ENCODE data around the gene SQOR.

SQOR gene

DNA sequence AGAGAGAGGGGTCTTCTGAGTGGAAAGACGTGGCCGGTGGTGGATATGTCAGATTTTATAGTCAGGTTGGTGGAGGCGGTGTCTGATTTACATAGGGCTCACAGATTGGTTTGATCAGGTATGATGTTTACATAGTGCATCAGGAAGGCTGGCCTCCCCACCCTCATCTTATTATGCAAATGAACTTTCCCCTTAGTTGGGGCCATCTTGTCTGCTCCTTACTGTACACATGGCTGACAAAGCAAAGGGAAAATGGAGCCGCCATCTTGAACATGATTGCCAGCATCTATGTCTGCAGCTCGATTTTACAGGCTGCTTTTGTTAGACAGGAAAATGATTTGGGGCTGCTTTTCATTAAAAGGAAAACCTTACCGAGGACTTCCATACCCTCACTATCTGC, 19.9 kb downstream of the SQOR start:
- no peak for DNase-seq (ENCODE audit: low spot score)
- no peak overlapping the region for H3K9ac ChIP-seq (ENCODE audit: low read depth, low read length, poor library complexity)
- no peak overlapping the region for H2BK12ac ChIP-seq (ENCODE audit: low read length)
- peaks cover 0 to 5% of the 10 kb centered on the region in 2 donors for H3K4me1 ChIP-seq (ENCODE audit: control insufficient read depth in 2 of 2, insufficient read depth in 1 of 2, low read depth in 1 of 2, low read length in 2 of 2)
- H3K23ac ChIP-seq (ENCODE audit: low read depth, low read length, poor library complexity): no peak overlapping the region
- no peaks in the 10 kb centered on the region for H3K79me1 ChIP-seq (ENCODE audit: low read depth, low read length)
- no peaks in the 10 kb centered on the region for H3K9me3 ChIP-seq (replicated peaks in 1 of 2; ENCODE audit: control insufficient read depth in 2 of 2, insufficient read depth in 1 of 2, low read depth in 1 of 2, low read length in 2 of 2)
- H3K4me3 ChIP-seq (ENCODE audit: low read length in 2 of 2): no peak overlapping the region
- no CpG with 5 or more reads among the region's 6 CpGs for WGBS, 2 donors (ENCODE audit: extremely low coverage in 2 of 2, insufficient read length in 2 of 2, insufficient replicate concordance in 1 of 2)
- no peak overlapping the region for H2BK120ac ChIP-seq (ENCODE audit: low read depth, low read length)
- no peak overlapping the region for H4K91ac ChIP-seq (ENCODE audit: low read depth, low read length, poor library complexity)
- H3K27ac ChIP-seq (replicated peaks; ENCODE audit: low read length): no peak overlapping the region
- no peak overlapping the region for H3K18ac ChIP-seq (ENCODE audit: low read length)
- no peak overlapping the region for H2BK15ac ChIP-seq (ENCODE audit: low read length)
- H3K36me3 ChIP-seq (replicated peaks in 1 of 2; ENCODE audit: control insufficient read depth in 2 of 2, insufficient read depth in 2 of 2, low read length in 2 of 2): no peaks in the 10 kb centered on the region
- no peak overlapping the region for H3K4me2 ChIP-seq (ENCODE audit: insufficient read depth, low read length, poor library complexity, severe bottlenecking)
- no peak overlapping the region for H3K14ac ChIP-seq (ENCODE audit: low read length)
- H2AK5ac ChIP-seq (ENCODE audit: low read depth, low read length): no peak overlapping the region
- H2AFZ ChIP-seq (ENCODE audit: low read length): peak overlapping the region; percentile 53
- no peak overlapping the region for H2BK5ac ChIP-seq (ENCODE audit: low read length)
- H3K27me3 ChIP-seq (ENCODE audit: control insufficient read depth in 3 of 3, insufficient read depth in 3 of 3, low read depth in 1 of 3, low read length in 3 of 3): no peaks in the 10 kb centered on the region
- no peak overlapping the region for H4K8ac ChIP-seq (ENCODE audit: low read depth, low read length)
- no peak overlapping the region for H3K4ac ChIP-seq (ENCODE audit: low read length)

DNA sequence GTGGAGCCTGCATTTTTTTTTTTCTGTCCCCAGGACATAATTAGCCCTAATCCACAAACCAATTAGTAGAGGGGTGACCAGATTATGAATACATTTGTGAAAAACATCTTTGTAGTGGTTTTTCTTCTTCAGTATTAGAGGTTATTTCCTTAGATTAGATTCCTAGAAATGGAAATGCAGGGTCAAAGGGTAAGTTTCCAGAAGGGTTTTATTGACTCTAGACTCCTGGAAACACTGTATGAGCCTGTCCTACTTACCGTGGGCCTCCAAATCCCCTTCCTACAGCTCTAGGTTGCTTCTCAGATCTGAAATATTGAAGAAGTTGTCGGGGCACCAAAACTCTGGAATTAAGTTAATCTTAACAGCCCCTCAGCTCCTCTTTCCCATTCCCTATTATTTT, 22.4 kb downstream of the SQOR start:
- Histone ChIP-seq H2BK15ac (ENCODE audit: low read length) (no peak overlapping the region), H3K27ac (replicated peaks; ENCODE audit: low read length) (no peak overlapping the region), H3K14ac (ENCODE audit: low read length) (no peak overlapping the region), H2BK120ac (ENCODE audit: low read depth, low read length) (no peak overlapping the region), H2AK5ac (ENCODE audit: low read depth, low read length) (no peak overlapping the region), H3K9ac (ENCODE audit: low read depth, low read length, poor library complexity) (no peak overlapping the region), H3K4me1 (ENCODE audit: control insufficient read depth in 2 of 2, insufficient read depth in 1 of 2, low read depth in 1 of 2, low read length in 2 of 2) (peaks cover 0 to 5% of the 10 kb centered on the region in 2 donors), H3K36me3 (replicated peaks in 1 of 2; ENCODE audit: control insufficient read depth in 2 of 2, insufficient read depth in 2 of 2, low read length in 2 of 2) (no peaks in the 10 kb centered on the region), H2BK12ac (ENCODE audit: low read length) (no peak overlapping the region), H3K23ac (ENCODE audit: low read depth, low read length, poor library complexity) (no peak overlapping the region), H3K27me3 (ENCODE audit: control insufficient read depth in 3 of 3, insufficient read depth in 3 of 3, low read depth in 1 of 3, low read length in 3 of 3) (no peaks in the 10 kb centered on the region), H4K91ac (ENCODE audit: low read depth, low read length, poor library complexity) (no peak overlapping the region), H3K4me2 (ENCODE audit: insufficient read depth, low read length, poor library complexity, severe bottlenecking) (no peak overlapping the region), H4K8ac (ENCODE audit: low read depth, low read length) (no peak overlapping the region), H3K4ac (ENCODE audit: low read length) (no peak overlapping the region), H3K18ac (ENCODE audit: low read length) (no peak overlapping the region), H3K4me3 (ENCODE audit: low read length in 2 of 2) (no peak overlapping the region), H3K79me1 (ENCODE audit: low read depth, low read length) (no peaks in the 10 kb centered on the region), H2AFZ (ENCODE audit: low read length) (no peak overlapping the region), H2BK5ac (ENCODE audit: low read length) (no peak overlapping the region), H3K9me3 (replicated peaks in 1 of 2; ENCODE audit: control insufficient read depth in 2 of 2, insufficient read depth in 1 of 2, low read depth in 1 of 2, low read length in 2 of 2) (no peaks in the 10 kb centered on the region)
- DNase-seq (ENCODE audit: low spot score): no peak
- WGBS, 2 donors (ENCODE audit: extremely low coverage in 2 of 2, insufficient read length in 2 of 2, insufficient replicate concordance in 1 of 2): no CpG with 5 or more reads among the region's 2 CpGs

DNA sequence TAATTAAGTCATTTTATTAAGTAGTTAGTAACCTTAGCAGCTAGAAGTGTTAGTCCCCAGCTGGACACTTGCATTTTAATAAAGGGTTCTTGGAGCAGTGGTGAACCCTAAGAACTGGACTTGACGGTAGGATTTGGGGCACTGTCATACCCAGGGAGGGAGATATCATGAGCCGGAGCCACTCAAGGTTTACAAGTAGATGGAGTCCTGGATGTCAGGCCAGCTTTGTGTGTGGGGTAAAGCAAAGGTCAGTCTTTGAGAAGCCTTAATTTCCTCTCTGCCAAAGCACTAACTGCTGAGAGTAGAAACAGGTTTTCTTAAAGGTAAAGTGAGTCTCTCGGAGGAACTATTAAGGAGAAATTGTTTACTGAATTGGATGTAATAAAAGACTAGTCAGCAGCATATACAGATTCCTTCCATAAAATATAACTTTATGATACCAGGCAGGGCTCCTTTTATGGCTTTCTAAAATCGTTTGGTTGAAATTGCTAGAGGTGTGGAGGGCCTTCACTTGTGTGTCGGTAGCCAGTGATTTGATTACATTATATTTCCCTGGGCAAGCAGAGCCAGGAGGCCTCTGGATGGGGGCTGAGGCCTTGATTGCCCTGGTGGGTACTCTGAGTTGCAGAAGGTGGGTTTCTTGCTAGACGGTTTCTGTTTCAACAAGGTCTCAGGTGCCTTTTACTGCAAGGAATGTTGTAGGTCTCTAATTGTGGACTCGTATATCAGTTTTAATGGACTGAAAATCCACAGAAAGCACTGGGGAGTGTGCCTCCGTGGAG, 23.1 kb downstream of the SQOR start:
- Histone ChIP-seq H3K4ac (ENCODE audit: low read length) (no peak overlapping the region), H3K23ac (ENCODE audit: low read depth, low read length, poor library complexity) (no peak overlapping the region), H3K79me1 (ENCODE audit: low read depth, low read length) (no peaks in the 10 kb centered on the region), H2BK5ac (ENCODE audit: low read length) (no peak overlapping the region), H4K91ac (ENCODE audit: low read depth, low read length, poor library complexity) (no peak overlapping the region), H3K4me1 (ENCODE audit: control insufficient read depth in 2 of 2, insufficient read depth in 1 of 2, low read depth in 1 of 2, low read length in 2 of 2) (peaks cover 0 to 7% of the 10 kb centered on the region in 2 donors), H2BK120ac (ENCODE audit: low read depth, low read length) (peak overlapping the region; percentile 5), H2AFZ (ENCODE audit: low read length) (no peak overlapping the region), H3K36me3 (replicated peaks in 1 of 2; ENCODE audit: control insufficient read depth in 2 of 2, insufficient read depth in 2 of 2, low read length in 2 of 2) (no peaks in the 10 kb centered on the region), H2BK12ac (ENCODE audit: low read length) (no peak overlapping the region), H4K8ac (ENCODE audit: low read depth, low read length) (no peak overlapping the region), H3K9ac (ENCODE audit: low read depth, low read length, poor library complexity) (no peak overlapping the region), H3K14ac (ENCODE audit: low read length) (no peak overlapping the region), H3K4me2 (ENCODE audit: insufficient read depth, low read length, poor library complexity, severe bottlenecking) (no peak overlapping the region), H3K18ac (ENCODE audit: low read length) (no peak overlapping the region), H2BK15ac (ENCODE audit: low read length) (no peak overlapping the region), H2AK5ac (ENCODE audit: low read depth, low read length) (no peak overlapping the region), H3K9me3 (replicated peaks in 1 of 2; ENCODE audit: control insufficient read depth in 2 of 2, insufficient read depth in 1 of 2, low read depth in 1 of 2, low read length in 2 of 2) (no peaks in the 10 kb centered on the region), H3K4me3 (ENCODE audit: low read length in 2 of 2) (no peak overlapping the region), H3K27ac (replicated peaks; ENCODE audit: low read length) (no peak overlapping the region), H3K27me3 (ENCODE audit: control insufficient read depth in 3 of 3, insufficient read depth in 3 of 3, low read depth in 1 of 3, low read length in 3 of 3) (no peaks in the 10 kb centered on the region)
- no CpG with 5 or more reads among the region's 8 CpGs for WGBS, 2 donors (ENCODE audit: extremely low coverage in 2 of 2, insufficient read length in 2 of 2, insufficient replicate concordance in 1 of 2)
- DNase-seq (ENCODE audit: low spot score): no peak

DNA sequence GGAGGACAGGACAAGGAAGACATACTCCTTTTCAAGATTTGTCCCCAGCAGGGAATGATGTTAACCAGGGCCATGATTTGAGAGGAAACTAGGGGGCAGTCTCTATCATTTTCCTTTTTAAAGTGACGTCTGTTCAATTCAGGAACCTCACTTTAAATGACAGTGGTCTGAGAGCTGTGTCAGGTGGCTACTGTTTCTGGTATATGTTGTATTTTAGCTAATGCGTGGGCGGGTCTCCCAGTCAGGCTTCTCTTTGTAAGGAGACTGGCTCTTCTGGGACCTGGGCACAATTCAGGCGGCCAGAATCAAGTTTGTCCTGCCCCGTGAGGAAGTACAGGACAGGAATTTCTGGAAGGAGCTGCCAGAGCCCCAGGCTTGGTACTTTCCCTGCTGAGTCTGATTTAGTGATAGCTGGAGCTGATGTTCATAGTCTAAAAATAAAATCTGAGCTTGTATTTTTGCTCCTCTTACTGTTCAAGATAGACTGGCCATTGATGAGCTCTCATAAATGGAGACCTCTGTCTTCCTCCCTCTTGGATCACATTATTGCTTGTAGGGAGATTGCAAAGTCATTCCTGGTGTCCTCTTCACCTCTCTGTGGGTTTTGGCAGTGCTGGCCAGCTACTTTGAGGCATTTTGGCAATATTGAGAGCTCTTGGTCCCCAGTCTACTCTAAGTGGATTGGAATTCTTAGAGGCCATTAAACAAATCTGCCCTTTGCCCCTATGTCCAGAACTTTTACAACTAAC, 25.6 kb downstream of the SQOR start:
- H4K91ac ChIP-seq (ENCODE audit: low read depth, low read length, poor library complexity): no peak overlapping the region
- no peaks in the 10 kb centered on the region for H3K79me1 ChIP-seq (ENCODE audit: low read depth, low read length)
- peaks cover 0 to 7% of the 10 kb centered on the region in 2 donors for H3K4me1 ChIP-seq (ENCODE audit: control insufficient read depth in 2 of 2, insufficient read depth in 1 of 2, low read depth in 1 of 2, low read length in 2 of 2)
- DNase-seq (ENCODE audit: low spot score): no peak
- H3K27ac ChIP-seq (replicated peaks; ENCODE audit: low read length): no peak overlapping the region
- H4K8ac ChIP-seq (ENCODE audit: low read depth, low read length): no peak overlapping the region
- H3K23ac ChIP-seq (ENCODE audit: low read depth, low read length, poor library complexity): no peak overlapping the region
- H3K36me3 ChIP-seq (replicated peaks in 1 of 2; ENCODE audit: control insufficient read depth in 2 of 2, insufficient read depth in 2 of 2, low read length in 2 of 2): no peaks in the 10 kb centered on the region
- H3K9me3 ChIP-seq (replicated peaks in 1 of 2; ENCODE audit: control insufficient read depth in 2 of 2, insufficient read depth in 1 of 2, low read depth in 1 of 2, low read length in 2 of 2): no peaks in the 10 kb centered on the region
- H3K14ac ChIP-seq (ENCODE audit: low read length): no peak overlapping the region
- no peak overlapping the region for H2AK5ac ChIP-seq (ENCODE audit: low read depth, low read length)
- no peak overlapping the region for H3K4me2 ChIP-seq (ENCODE audit: insufficient read depth, low read length, poor library complexity, severe bottlenecking)
- H2BK15ac ChIP-seq (ENCODE audit: low read length): no peak overlapping the region
- no peak overlapping the region for H2BK5ac ChIP-seq (ENCODE audit: low read length)
- H3K18ac ChIP-seq (ENCODE audit: low read length): no peak overlapping the region
- H2BK120ac ChIP-seq (ENCODE audit: low read depth, low read length): no peak overlapping the region
- peak overlapping the region; percentile 42 for H2AFZ ChIP-seq (ENCODE audit: low read length)
- no peaks in the 10 kb centered on the region for H3K27me3 ChIP-seq (ENCODE audit: control insufficient read depth in 3 of 3, insufficient read depth in 3 of 3, low read depth in 1 of 3, low read length in 3 of 3)
- no peak overlapping the region for H3K4ac ChIP-seq (ENCODE audit: low read length)
- WGBS, 2 donors (ENCODE audit: extremely low coverage in 2 of 2, insufficient read length in 2 of 2, insufficient replicate concordance in 1 of 2): no CpG with 5 or more reads among the region's 5 CpGs
- no peak overlapping the region for H2BK12ac ChIP-seq (ENCODE audit: low read length)
- no peak overlapping the region for H3K9ac ChIP-seq (ENCODE audit: low read depth, low read length, poor library complexity)
- H3K4me3 ChIP-seq (ENCODE audit: low read length in 2 of 2): no peak overlapping the region

All from neuronal stem cell (in vitro differentiated cells).